Loucy (cell line): ENCODE measurements around the gene AFF3.

Experiments
- EZH2phosphoT487 ChIP-seq: fragments of 200-600 bp; IDR thresholded peaks from 2 replicates; pipeline ENCODE4 v1.6.1; 2018; ENCODE audit warnings: antibody characterized with exemption, mild to moderate bottlenecking, moderate library complexity, borderline replicate concordance
- TF ChIP-seq, protein P1 (sequence below): fragments of 200-600 bp; sonication (generic); conservative IDR thresholded peaks from 2 replicates; pipeline ENCODE4 v1.5.1; 2014; ENCODE audit warnings: mild to moderate bottlenecking, antibody characterized with exemption, low read length

DNA sequence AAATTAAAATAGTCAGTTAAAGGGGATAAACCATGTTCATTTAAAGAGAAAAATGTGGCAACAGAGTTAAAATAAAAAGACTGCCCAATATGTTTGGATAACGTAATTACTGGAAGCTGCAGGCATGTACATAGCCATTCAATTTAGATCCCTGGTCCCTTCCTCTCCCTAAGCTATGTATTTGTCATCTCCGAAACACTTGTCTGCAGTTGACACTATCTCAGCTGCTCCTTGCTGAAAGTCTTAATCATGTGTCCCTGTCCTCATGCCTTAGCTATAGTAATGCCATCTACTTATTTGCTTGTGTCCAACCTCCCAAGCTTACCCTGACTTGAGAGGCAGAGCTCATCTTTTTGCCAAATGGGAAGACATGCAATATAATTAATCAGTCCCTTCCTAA lies 478.7 kb downstream of the AFF3 start:
- TF ChIP-seq, protein P1, sequence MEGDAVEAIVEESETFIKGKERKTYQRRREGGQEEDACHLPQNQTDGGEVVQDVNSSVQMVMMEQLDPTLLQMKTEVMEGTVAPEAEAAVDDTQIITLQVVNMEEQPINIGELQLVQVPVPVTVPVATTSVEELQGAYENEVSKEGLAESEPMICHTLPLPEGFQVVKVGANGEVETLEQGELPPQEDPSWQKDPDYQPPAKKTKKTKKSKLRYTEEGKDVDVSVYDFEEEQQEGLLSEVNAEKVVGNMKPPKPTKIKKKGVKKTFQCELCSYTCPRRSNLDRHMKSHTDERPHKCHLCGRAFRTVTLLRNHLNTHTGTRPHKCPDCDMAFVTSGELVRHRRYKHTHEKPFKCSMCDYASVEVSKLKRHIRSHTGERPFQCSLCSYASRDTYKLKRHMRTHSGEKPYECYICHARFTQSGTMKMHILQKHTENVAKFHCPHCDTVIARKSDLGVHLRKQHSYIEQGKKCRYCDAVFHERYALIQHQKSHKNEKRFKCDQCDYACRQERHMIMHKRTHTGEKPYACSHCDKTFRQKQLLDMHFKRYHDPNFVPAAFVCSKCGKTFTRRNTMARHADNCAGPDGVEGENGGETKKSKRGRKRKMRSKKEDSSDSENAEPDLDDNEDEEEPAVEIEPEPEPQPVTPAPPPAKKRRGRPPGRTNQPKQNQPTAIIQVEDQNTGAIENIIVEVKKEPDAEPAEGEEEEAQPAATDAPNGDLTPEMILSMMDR, result no peak
- no peak for TF ChIP-seq EZH2phosphoT487
